ENCODE results near the gene RAP1GAP2.

RAP1GAP2 gene

GRCh38 chr17:2796164-2797125 is at the start of gene RAP1GAP2:
Gene RAP1GAP2 (plus strand): TSS chr17:2796438. CDS start chr17:2796528, 90 bp downstream.
- no peak for DNase-seq (ENCODE audit: extremely low spot score)
- TF ChIP-seq ELF4 (IDR thresholded peaks at IDR 0.05) (no peak), BHLHE40 (IDR thresholded peaks at IDR 0.05; ENCODE audit: borderline replicate concordance) (no peak), TARDBP (IDR thresholded peaks at IDR 0.05) (no peak), NFRKB (IDR thresholded peaks at IDR 0.05) (no peak), FOXK2 (IDR thresholded peaks at IDR 0.05) (no peak), FOXM1 (IDR thresholded peaks at IDR 0.05; ENCODE audit: borderline replicate concordance) (no peak), FOXA1 (IDR thresholded peaks at IDR 0.05) (no peak), HDGF (IDR thresholded peaks at IDR 0.05; ENCODE audit: borderline replicate concordance) (no peak), SP1 (IDR thresholded peaks at IDR 0.05) (no peak), PKNOX1 (IDR thresholded peaks at IDR 0.05) (no peak), ARNT (IDR thresholded peaks at IDR 0.05) (no peak), L3MBTL2 (conservative IDR thresholded peaks at IDR 0.05) (no peak), LEF1 (IDR thresholded peaks at IDR 0.05; ENCODE audit: borderline replicate concordance) (no peak), ZNF384 (IDR thresholded peaks at IDR 0.05) (no peak), SUZ12 (IDR thresholded peaks at IDR 0.05) (no peak), CTBP1 (IDR thresholded peaks at IDR 0.05; ENCODE audit: borderline replicate concordance) (no peak)
- CTCF ChIA-PET, result no interaction called here
- POLR2A ChIA-PET, result no interaction called here

GRCh38 chr17:2749058-2749783 is 47.0 kb upstream of the RAP1GAP2 start, which contains the start of gene CCDC92B:
Gene CCDC92B (minus strand): TSS chr17:2749652. CDS start chr17:2735145, 14,507 bp downstream.
- no peak for TF ChIP-seq NFRKB (IDR thresholded peaks at IDR 0.05)
- no peak for TF ChIP-seq FOXM1 (IDR thresholded peaks at IDR 0.05; ENCODE audit: borderline replicate concordance)
- TF ChIP-seq L3MBTL2 (conservative IDR thresholded peaks at IDR 0.05), result no peak
- no peak for TF ChIP-seq FOXK2 (IDR thresholded peaks at IDR 0.05)
- no peak for TF ChIP-seq ARNT (IDR thresholded peaks at IDR 0.05)
- TF ChIP-seq FOXA1 (IDR thresholded peaks at IDR 0.05), result no peak
- no peak for TF ChIP-seq TARDBP (IDR thresholded peaks at IDR 0.05)
- no peak for TF ChIP-seq CTBP1 (IDR thresholded peaks at IDR 0.05; ENCODE audit: borderline replicate concordance)
- no peak for TF ChIP-seq BHLHE40 (IDR thresholded peaks at IDR 0.05; ENCODE audit: borderline replicate concordance)
- TF ChIP-seq PKNOX1 (IDR thresholded peaks at IDR 0.05), result no peak
- no peak for TF ChIP-seq HDGF (IDR thresholded peaks at IDR 0.05; ENCODE audit: borderline replicate concordance)
- TF ChIP-seq SP1 (IDR thresholded peaks at IDR 0.05), result no peak
- no peak for TF ChIP-seq SUZ12 (IDR thresholded peaks at IDR 0.05)
- no peak for TF ChIP-seq LEF1 (IDR thresholded peaks at IDR 0.05; ENCODE audit: borderline replicate concordance)
- no peak for TF ChIP-seq ELF4 (IDR thresholded peaks at IDR 0.05)
- TF ChIP-seq ZNF384 (IDR thresholded peaks at IDR 0.05), result no peak
- peak; percentile 33 for DNase-seq (ENCODE audit: extremely low spot score)
- CTCF ChIA-PET, result no interaction called here
- POLR2A ChIA-PET, result no interaction called here

GRCh38 chr17:2749784-2750181 is 46.5 kb upstream of the RAP1GAP2 start:
- CTCF ChIA-PET, result no interaction called here
- POLR2A ChIA-PET, result no interaction called here
- TF ChIP-seq HDGF (IDR thresholded peaks at IDR 0.05; ENCODE audit: borderline replicate concordance), result no peak
- no peak for TF ChIP-seq ARNT (IDR thresholded peaks at IDR 0.05)
- TF ChIP-seq ZNF384 (IDR thresholded peaks at IDR 0.05), result no peak
- no peak for TF ChIP-seq FOXK2 (IDR thresholded peaks at IDR 0.05)
- TF ChIP-seq FOXM1 (IDR thresholded peaks at IDR 0.05; ENCODE audit: borderline replicate concordance), result no peak
- no peak for TF ChIP-seq TARDBP (IDR thresholded peaks at IDR 0.05)
- no peak for TF ChIP-seq SP1 (IDR thresholded peaks at IDR 0.05)
- no peak for TF ChIP-seq SUZ12 (IDR thresholded peaks at IDR 0.05)
- TF ChIP-seq CTBP1 (IDR thresholded peaks at IDR 0.05; ENCODE audit: borderline replicate concordance), result no peak
- no peak for TF ChIP-seq L3MBTL2 (conservative IDR thresholded peaks at IDR 0.05)
- TF ChIP-seq PKNOX1 (IDR thresholded peaks at IDR 0.05), result no peak
- TF ChIP-seq BHLHE40 (IDR thresholded peaks at IDR 0.05; ENCODE audit: borderline replicate concordance), result no peak
- peak; percentile 90 for DNase-seq (ENCODE audit: extremely low spot score)

GRCh38 chr17:2750721-2751120 is 45.5 kb upstream of the RAP1GAP2 start:
- TF ChIP-seq CTBP1 (IDR thresholded peaks at IDR 0.05; ENCODE audit: borderline replicate concordance) (no peak), PKNOX1 (IDR thresholded peaks at IDR 0.05) (no peak), FOXA1 (IDR thresholded peaks at IDR 0.05) (no peak), NFRKB (IDR thresholded peaks at IDR 0.05) (no peak), L3MBTL2 (conservative IDR thresholded peaks at IDR 0.05) (no peak), BHLHE40 (IDR thresholded peaks at IDR 0.05; ENCODE audit: borderline replicate concordance) (no peak), HDGF (IDR thresholded peaks at IDR 0.05; ENCODE audit: borderline replicate concordance) (no peak), SUZ12 (IDR thresholded peaks at IDR 0.05) (no peak), SP1 (IDR thresholded peaks at IDR 0.05) (no peak), ELF4 (IDR thresholded peaks at IDR 0.05) (no peak), FOXK2 (IDR thresholded peaks at IDR 0.05) (no peak), LEF1 (IDR thresholded peaks at IDR 0.05; ENCODE audit: borderline replicate concordance) (no peak), ARNT (IDR thresholded peaks at IDR 0.05) (no peak), FOXM1 (IDR thresholded peaks at IDR 0.05; ENCODE audit: borderline replicate concordance) (no peak), ZNF384 (IDR thresholded peaks at IDR 0.05) (no peak)
- no peak for DNase-seq (ENCODE audit: extremely low spot score)
- POLR2A ChIA-PET, result no interaction called here
- CTCF ChIA-PET, result no interaction called here

All from HEK293T (cell line).